H7 (cell line): ENCODE results near the gene SMIM26. TPM values are rescaled to one million over a fixed set of nuclear protein-coding genes. Genes with fewer than 3 reads are reported as not detected.

Experiments used
- DNase-seq: peaks from one replicate; pipeline ENCODE4 v3.0.0; 2012
- H3K27me3 ChIP-seq: 2 replicates; pipeline ENCODE4 v1.6.0; 2011; ENCODE audit warnings: mild to moderate bottlenecking, low read length; ENCODE audit not compliant: control insufficient read depth, insufficient read depth
- H3K36me3 ChIP-seq: replicated peaks from 2 replicates; pipeline ENCODE4 v1.5.1; 2011; ENCODE audit warnings: low read length; ENCODE audit not compliant: control insufficient read depth, insufficient read depth
- H3K4me3 ChIP-seq: 2 replicates; pipeline ENCODE4 v1.5.1; 2011; ENCODE audit warnings: low read depth, mild to moderate bottlenecking, control low read depth, low read length, moderate library complexity; ENCODE audit not compliant: insufficient read depth
- total RNA-seq: library from RNA; depleted of rRNA; stranded (reverse); fragments of >200 nt; shearing (Covaris generic); gene quantifications from 2 replicates; pipeline ENCODE4 v1.2.3, GENCODE V29; 2014; rRNA removed

The SMIM26 gene
- total RNA-seq, 1 experiment from 2014 or later: 89.1 TPM

GRCh38 chr20:18611492-18611891 is 44.3 kb downstream of the SMIM26 start:
- no peaks in the 10 kb centered on the region for H3K36me3 ChIP-seq
- DNase-seq: peak; percentile 57
- no peaks in the 10 kb centered on the region for H3K27me3 ChIP-seq
- no peak overlapping the region for H3K4me3 ChIP-seq

- Histone ChIP-seq H3K27me3 (no peaks in the 10 kb centered on the region), H3K4me3 (no peak overlapping the region), H3K36me3 (no peaks in the 10 kb centered on the region)
- DNase-seq: no peak
Measured at GRCh38 chr20:18613553-18613952, 46.3 kb downstream of the SMIM26 start.

GRCh38 chr20:18614244-18614643 is 47.0 kb downstream of the SMIM26 start:
- no peak overlapping the region for H3K4me3 ChIP-seq
- H3K36me3 ChIP-seq: no peaks in the 10 kb centered on the region
- no peak for DNase-seq
- H3K27me3 ChIP-seq: no peaks in the 10 kb centered on the region

GRCh38 chr20:18615020-18615650 is 47.9 kb downstream of the SMIM26 start:
- Histone ChIP-seq H3K36me3 (no peaks in the 10 kb centered on the region), H3K27me3 (no peaks in the 10 kb centered on the region), H3K4me3 (no peak overlapping the region)
- DNase-seq: no peak

Other genes with a start within 250 kb of the SMIM26 start
- 1.7 and 2.8 TPM in 2 replicates for gene DZANK1, start 100.4 kb upstream of the SMIM26 start, total RNA-seq
- gene POLR3F, start 100.0 kb upstream of the SMIM26 start, total RNA-seq: 26.4 and 27.0 TPM in 2 replicates
- 17.0 and 24.7 TPM in 2 replicates for gene RBBP9, start 70.2 kb upstream of the SMIM26 start, total RNA-seq
- gene SEC23B, start 59.5 kb upstream of the SMIM26 start, total RNA-seq: 92.0 and 94.0 TPM in 2 replicates
- gene DTD1, start 20.6 kb downstream of the SMIM26 start, total RNA-seq: 54.2 and 54.8 TPM in 2 replicates
- gene SCP2D1, start 246.4 kb downstream of the SMIM26 start, total RNA-seq: not detected in 2 replicates